Measurements from ENCODE around the gene ANXA7.

GRCh38 chr10:73359492-73359891 lies 54.4 kb downstream of the ANXA7 start:
- no peak for TF ChIP-seq CTCF (IDR thresholded peaks at IDR 0.05)
- TF ChIP-seq POLR2A (IDR thresholded peaks at IDR 0.05): no peak

Measured in lower leg skin (tissue), 3 donors.